Natural killer cell (primary cell): ENCODE results near the gene TRIM47. TPM values are rescaled to one million over a fixed set of nuclear protein-coding genes. Genes with fewer than 3 reads are reported as not detected.
"Not testable (repeated sequence)": the region's sequence is repeated elsewhere in the genome, so short reads cannot be mapped to it uniquely, and the experiment has no call there.

Experiments
- ATAC-seq, 3 donors: fragments of 150-1000 bp in 2 of 3; fragments of 200-7000 bp in 1 of 3; cut with Tn5 transposase; 1 replicate in 1 of 3; 2 replicates in 2 of 3; pipeline ENCODE4 v1.10.0; 2021; ENCODE audit warnings: mild to moderate bottlenecking in 2 of 3, moderate library complexity in 2 of 3
- DNase-seq, 2 donors: peaks; one replicate each; pipeline versions ENCODE4 v3.0.0 to v3.0.0-alpha.2; 2013 to 2021; ENCODE audit warnings: mixed read lengths in 1 of 2
- H3K27ac ChIP-seq: one replicate; pipeline ENCODE4 v1.5.1; 2013; ENCODE audit warnings: mild to moderate bottlenecking, low read length
- H3K27me3 ChIP-seq: one replicate; pipeline ENCODE4 v1.6.1; 2013; ENCODE audit warnings: low read length; ENCODE audit not compliant: control insufficient read depth, insufficient read depth
- H3K36me3 ChIP-seq: one replicate; pipeline ENCODE4 v1.6.1; 2013; ENCODE audit warnings: low read length; ENCODE audit not compliant: control insufficient read depth, insufficient read depth
- H3K4me1 ChIP-seq: one replicate; pipeline ENCODE4 v1.6.1; 2013; ENCODE audit warnings: low read length; ENCODE audit not compliant: control insufficient read depth, insufficient read depth
- H3K4me3 ChIP-seq: one replicate; pipeline ENCODE4 v1.5.1; 2013; ENCODE audit warnings: low read length
- H3K9me3 ChIP-seq: one replicate; pipeline ENCODE4 v1.6.1; 2013; ENCODE audit warnings: low read length; ENCODE audit not compliant: control insufficient read depth, insufficient read depth
- H3K27ac Mint-ChIP-seq, 2 donors: one replicate each; pipeline ENCODE4 v1.8.0; 2022; ENCODE audit warnings: mild to moderate bottlenecking in 2 of 2, mixed read lengths in 2 of 2, moderate library complexity in 1 of 2
- H3K27me3 Mint-ChIP-seq, 2 donors: one replicate each; pipeline ENCODE4 v1.8.0; 2022; ENCODE audit warnings: low read depth in 2 of 2, mixed read lengths in 2 of 2
- H3K36me3 Mint-ChIP-seq: one replicate; pipeline ENCODE4 v1.8.0; 2022; ENCODE audit warnings: mixed read lengths
- H3K4me1 Mint-ChIP-seq, 2 donors: one replicate each; pipeline ENCODE4 v1.8.0; 2022; ENCODE audit warnings: mixed read lengths in 2 of 2
- H3K4me3 Mint-ChIP-seq: one replicate; pipeline ENCODE4 v1.8.0; 2022; ENCODE audit warnings: mild to moderate bottlenecking, moderate library complexity, mixed read lengths
- H3K9me3 Mint-ChIP-seq, 2 donors: one replicate each; pipeline ENCODE4 v1.8.0; 2022; ENCODE audit warnings: mixed read lengths in 2 of 2
- CTCF ChIP-seq: fragments of 200-600 bp; IDR thresholded peaks from one replicate; pipeline ENCODE4 v1.8.0; 2022; ENCODE audit warnings: antibody characterized with exemption
- WGBS: methylation state at CpG from one replicate; pipeline ENCODE4 v1.1.7; 2013; ENCODE audit warnings: missing lambda C conversion rate; ENCODE audit not compliant: insufficient coverage; 5-methylcytosine and 5-hydroxymethylcytosine counted together
- intact Hi-C: fragments of 100-400 bp; cut with micrococcal nuclease; formaldehyde crosslinking; loops from one replicate; pipeline ENCODE4 v1.14.2; 2022
- total RNA-seq, 4 donors: library from RNA; stranded (reverse); fragments of 120-200 nt in 1 of 4; gene quantifications; one replicate each; pipeline versions ENCODE4 v1.2.3 to v1.2.4, GENCODE V29; 2013 to 2022

The TRIM47 gene
- total RNA-seq, 3 donors from 2014 or later (not counting 1 experiment from before 2014, with no cell fraction given), result 1.2 to 2.5 (median 2.0) TPM

- H3K36me3 Mint-ChIP-seq, result no peaks in the 10 kb centered on the region
- H3K36me3 ChIP-seq, result no peaks in the 10 kb centered on the region
- H3K4me3 Mint-ChIP-seq, result no peak overlapping the region
- H3K27ac ChIP-seq, result no peak overlapping the region
- no peak for TF ChIP-seq CTCF
- peaks cover 10 to 11% of the 10 kb centered on the region in 2 donors for H3K4me1 Mint-ChIP-seq
- no peaks in the 10 kb centered on the region for H3K27me3 ChIP-seq
- DNase-seq (no peak), ATAC-seq (no peak)
- H3K4me1 ChIP-seq, result peaks cover 21% of the 10 kb centered on the region
- no peak overlapping the region for H3K4me3 ChIP-seq
- 92% methylated on average over 23 of the region's 23 CpGs for WGBS
- H3K27ac Mint-ChIP-seq, result no peak overlapping the region
- intact Hi-C loops, result no loop called here
- no peaks in the 10 kb centered on the region for H3K27me3 Mint-ChIP-seq
- H3K9me3 Mint-ChIP-seq, result no peaks in the 10 kb centered on the region
- H3K9me3 ChIP-seq, result no peaks in the 10 kb centered on the region
Measured at GRCh38 chr17:75869282-75870141, 8.9 kb downstream of the TRIM47 start.

- H3K27ac ChIP-seq, result not testable (repeated sequence)
Measured at GRCh38 chr17:75868730-75869281, 9.6 kb downstream of the TRIM47 start.

GRCh38 chr17:75865404-75866188, 12.8 kb downstream of the TRIM47 start:
- H3K27ac Mint-ChIP-seq, result peak overlapping the region; percentile 83 to 93
- WGBS, result 90% methylated on average over 13 of the region's 17 CpGs
- H3K27me3 Mint-ChIP-seq, H3K4me3 ChIP-seq, H3K36me3 Mint-ChIP-seq, DNase-seq, H3K9me3 ChIP-seq, H3K36me3 ChIP-seq, H3K27me3 ChIP-seq, H3K9me3 Mint-ChIP-seq, ATAC-seq, intact Hi-C loops: not testable (repeated sequence)
- H3K4me1 Mint-ChIP-seq, result peaks cover 16 to 18% of the 10 kb centered on the region in 2 donors
- peak overlapping the region; percentile 80 for H3K4me3 Mint-ChIP-seq
- Histone ChIP-seq H3K4me1 (peaks cover 27% of the 10 kb centered on the region), H3K27ac (peak overlapping the region; percentile 84)

More at GRCh38 chr17:75868730-75869281, 9.6 kb downstream of the TRIM47 start:
- H3K27ac Mint-ChIP-seq, H3K4me3 ChIP-seq, H3K27me3 Mint-ChIP-seq, H3K36me3 Mint-ChIP-seq, H3K36me3 ChIP-seq, intact Hi-C loops, H3K4me3 Mint-ChIP-seq, ATAC-seq, H3K27me3 ChIP-seq, H3K9me3 ChIP-seq, DNase-seq, H3K9me3 Mint-ChIP-seq: not testable (repeated sequence)
- WGBS, result 93% methylated on average over 12 of the region's 12 CpGs
- peaks cover 28% of the 10 kb centered on the region for H3K4me1 ChIP-seq
- H3K4me1 Mint-ChIP-seq, result peaks cover 16 to 18% of the 10 kb centered on the region in 2 donors

GRCh38 chr17:75864887-75865286, 13.5 kb downstream of the TRIM47 start:
- Mint-ChIP-seq H3K27ac (peak overlapping the region; percentile 83 to 93), H3K4me3 (peak overlapping the region; percentile 80), H3K4me1 (peaks cover 16 to 18% of the 10 kb centered on the region in 2 donors)
- intact Hi-C loops, result loop anchor here (1.0 kb wide), 1 partner anchor 10 kb away; the partner anchor contains the start of gene WBP2
- H3K36me3 Mint-ChIP-seq, H3K27me3 ChIP-seq, H3K4me3 ChIP-seq, H3K27me3 Mint-ChIP-seq, H3K9me3 Mint-ChIP-seq, H3K36me3 ChIP-seq, H3K9me3 ChIP-seq: not testable (repeated sequence)
- ATAC-seq (peak; percentile 42 to 67 (median 64)), DNase-seq (peak in 1 of 2 donors; percentile 70)
- Histone ChIP-seq H3K27ac (peak overlapping the region; percentile 84), H3K4me1 (peaks cover 28% of the 10 kb centered on the region)
- 62% methylated on average over 4 of the region's 4 CpGs for WGBS
